H1 (cell line): ENCODE results near the gene DCP1B. TPM values are rescaled to one million over a fixed set of nuclear protein-coding genes. Genes with fewer than 3 reads are reported as not detected.

Experiments used
- CHD1 ChIP-seq: IDR thresholded peaks from 2 replicates; pipeline ENCODE4 v1.6.1; 2012; ENCODE audit warnings: low read depth, low read length, improper control_type of control experiment
- CREB1 ChIP-seq: IDR thresholded peaks from 2 replicates; pipeline ENCODE4 v1.6.1; 2012; ENCODE audit warnings: inconsistent platforms
- KDM1A ChIP-seq: fragments of 200-600, 300-600 bp; sonication (generic); IDR thresholded peaks from 2 replicates; pipeline ENCODE4 v1.7.1; 2016; ENCODE audit warnings: mild to moderate bottlenecking, low read length, borderline replicate concordance
- SIN3A ChIP-seq, 2 experiments: IDR thresholded peaks in 1 of 2; conservative IDR thresholded peaks in 1 of 2; 2 replicates each; pipeline ENCODE4 v1.6.1; 2011 to 2012; ENCODE audit warnings: low read length in 2 of 2, improper control_type of control experiment in 1 of 2, low read depth in 1 of 2, mild to moderate bottlenecking in 1 of 2
- SRF ChIP-seq: IDR thresholded peaks from 2 replicates; pipeline ENCODE4 v1.6.1; 2011; ENCODE audit warnings: mild to moderate bottlenecking, low read depth, low read length, moderate library complexity
- polyA plus RNA-seq, 7 experiments: library from polyadenylated mRNA; depleted of rRNA in 3 of 7; stranded (reverse) in 5 of 7; unstranded in 2 of 7; fragments of >200 nt in 5 of 7; fragments of 200-250 nt in 2 of 7; gene quantifications; 1 replicate in 5 of 7; 2 replicates in 1 of 7; 4 replicates in 1 of 7; pipeline versions ENCODE4 v1.2.1 to v1.2.3, GENCODE V29; 2011 to 2013; ENCODE audit warnings: missing spikeins in 2 of 7, mixed read lengths in 2 of 7
- total RNA-seq: library from RNA; stranded (reverse); fragmentation: NEBNext Ultra II Directional; extraction: Animal tissue kit (Norgen Biotek cat#: 25700); gene quantifications from 2 replicates; pipeline ENCODE4 v1.2.1, GENCODE V29; 2021

The DCP1B gene
- total and polyA plus RNA-seq, 2 of the 8 experiments (the other 6 are each of a cell fraction or from before 2014, with no cell fraction given), result 14.8 to 29.0 TPM

- TF ChIP-seq CREB1 (no peak), KDM1A (no peak), CHD1 (no peak), SRF (no peak), SIN3A (conservative IDR thresholded peaks at IDR 0.05 in 1 of 2, IDR thresholded peaks at IDR 0.05 in 1 of 2; ENCODE audit: low read depth in 1 of 2, low read length in 2 of 2) (no peak)
Observed at GRCh38 chr12:1931642-1932041, 72.6 kb downstream of the DCP1B start (continued).
